Measurements from ENCODE around the gene ABCC9. TPM values are rescaled to one million over a fixed set of nuclear protein-coding genes. Genes with fewer than 3 reads are reported as not detected.

ABCC9 gene
- total and polyA plus RNA-seq, 2 experiments from 2014 or later, result 12.7 to 44.3 TPM

DNA sequence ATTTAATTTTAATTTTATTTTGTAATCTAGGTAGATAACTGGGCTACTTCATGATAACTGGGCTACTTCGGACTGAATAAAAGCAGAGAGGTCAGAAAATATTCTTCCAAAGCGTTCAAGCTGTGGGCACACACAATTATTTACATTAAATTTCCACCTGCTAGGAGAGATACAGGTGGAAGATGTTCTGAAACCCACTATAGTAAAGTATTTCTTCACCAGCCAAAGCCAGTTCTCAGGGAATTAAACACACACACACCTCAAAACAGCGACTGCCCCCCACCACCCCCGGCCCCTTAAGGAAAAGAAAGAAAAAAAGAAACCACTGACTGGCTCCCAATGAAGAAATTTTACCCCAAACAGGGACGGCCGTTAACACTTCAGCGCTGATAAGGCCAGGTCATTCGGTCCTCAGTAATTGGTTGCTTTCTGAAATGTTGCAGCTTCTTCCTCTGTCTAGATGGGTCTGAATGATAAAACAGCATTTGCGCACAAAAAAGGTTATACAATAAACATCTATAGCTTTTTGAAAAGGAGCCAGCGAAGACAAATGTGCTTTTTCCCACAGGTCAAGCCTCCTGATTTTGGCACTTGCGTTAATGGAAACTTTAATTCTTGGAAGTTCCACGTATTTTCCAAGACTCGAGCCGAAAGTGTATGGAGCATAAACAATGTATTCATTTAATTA lies 165.9 kb downstream of the ABCC9 start:
- H3K4me2 ChIP-seq (ENCODE audit: unreplicated experiment), result peak overlapping the region; percentile 86
- no peaks in the 10 kb centered on the region for H3K79me2 ChIP-seq (ENCODE audit: insufficient read depth)
- peak overlapping the region; percentile 78; the same call in 1 of the 2 replicates for H3K9ac ChIP-seq
- H3K27ac ChIP-seq, result no peak overlapping the region
- H3K36me3 ChIP-seq (ENCODE audit: low read depth), result no peaks in the 10 kb centered on the region
- WGBS, 2 experiments (ENCODE audit: low coverage in 1 of 2, low lambda C conversion rate in 2 of 2, missing lambda C conversion rate in 2 of 2), result 51 to 52% methylated on average over 14 of the region's 14 CpGs
- H3K9me2 ChIP-seq (ENCODE audit: insufficient read depth), result no peaks in the 10 kb centered on the region
- DNase-seq, result no peak
- H3K27me3 ChIP-seq (replicated peaks; ENCODE audit: insufficient read depth), result no peaks in the 10 kb centered on the region
- peak overlapping the region; percentile 95 for H3K4me3 ChIP-seq
- H3K9me3 ChIP-seq (ENCODE audit: low read depth), result no peaks in the 10 kb centered on the region
- H3K4me1 ChIP-seq (ENCODE audit: insufficient read depth), result peaks cover 33% of the 10 kb centered on the region
- TF ChIP-seq EZH2 (IDR thresholded peaks at IDR 0.05; ENCODE audit: insufficient read depth, poor library complexity, severe bottlenecking), result no peak
- in situ Hi-C loops (cut with MboI), result no loop called here
- H2AFZ ChIP-seq, result peak overlapping the region; percentile 82
- H3F3A ChIP-seq (ENCODE audit: insufficient read depth), result peaks cover 37% of the 10 kb centered on the region
- no peaks in the 10 kb centered on the region for H4K20me1 ChIP-seq (ENCODE audit: insufficient read depth)

DNA sequence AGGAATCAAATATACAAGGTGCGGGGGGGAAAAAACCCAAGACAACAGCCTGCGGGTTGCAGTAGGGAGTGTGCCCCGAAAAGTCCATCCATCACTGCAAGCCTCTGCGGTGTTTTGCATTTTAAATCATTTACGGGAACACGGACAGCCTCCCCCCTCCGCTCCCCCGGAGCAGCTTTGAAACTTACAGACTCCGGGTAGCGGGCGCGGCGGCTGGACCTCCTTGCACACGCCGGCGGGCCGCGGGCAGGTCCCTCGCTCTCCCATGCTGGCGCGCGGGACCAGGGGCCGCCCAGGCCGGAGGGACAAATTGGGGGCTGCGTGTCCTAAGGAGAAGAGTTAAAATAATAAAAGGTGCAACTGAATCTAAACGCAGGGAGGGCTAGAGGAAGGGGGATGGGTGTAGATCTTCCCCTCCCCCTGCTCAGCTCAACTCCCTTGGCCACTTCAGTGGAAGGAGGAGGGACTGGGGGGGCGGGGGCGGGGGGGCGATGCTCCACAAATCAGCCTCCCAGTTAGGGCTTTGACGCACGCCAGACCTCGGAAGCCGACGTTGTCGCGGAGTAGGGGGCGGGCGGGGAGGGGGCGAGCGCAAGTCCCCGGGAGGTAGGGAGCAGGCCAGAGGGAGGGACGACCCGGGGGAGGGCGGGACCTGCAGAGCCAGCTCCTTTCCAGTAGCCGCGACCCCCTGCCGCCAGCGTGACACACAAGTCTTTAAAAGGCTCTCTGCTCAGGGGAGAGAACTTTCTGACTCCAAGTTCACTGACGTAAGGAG lies 166.7 kb downstream of the ABCC9 start, which contains the start of gene KCNJ8:
TSS of gene KCNJ8 (minus strand) at position 349 of the 775 bp plus-strand sequence. CDS start 1,090 bp downstream, outside the sequence.
- Histone ChIP-seq H3K9me3 (ENCODE audit: low read depth) (no peaks in the 10 kb centered on the region), H3K9ac (peak within 1 kb of the TSS; percentile 78), H3K79me2 (ENCODE audit: insufficient read depth) (no peaks in the 10 kb centered on the region), H3K27me3 (replicated peaks; ENCODE audit: insufficient read depth) (no peaks in the 10 kb centered on the region), H4K20me1 (ENCODE audit: insufficient read depth) (no peaks in the 10 kb centered on the region), H3K36me3 (ENCODE audit: low read depth) (no peaks in the 10 kb centered on the region), H3K4me3 (peak within 1 kb of the TSS; percentile 95), H3K9me2 (ENCODE audit: insufficient read depth) (no peaks in the 10 kb centered on the region), H2AFZ (peak within 1 kb of the TSS; percentile 93), H3K27ac (peak within 1 kb of the TSS; percentile 8), H3K4me2 (ENCODE audit: unreplicated experiment) (peak within 1 kb of the TSS; percentile 88), H3F3A (ENCODE audit: insufficient read depth) (peaks cover 45% of the 10 kb centered on the region), H3K4me1 (ENCODE audit: insufficient read depth) (peaks cover 40% of the 10 kb centered on the region)
- in situ Hi-C loops (cut with MboI), result no loop called here
- TF ChIP-seq EZH2 (IDR thresholded peaks at IDR 0.05; ENCODE audit: insufficient read depth, poor library complexity, severe bottlenecking) (no peak), EZH2phosphoT487 (IDR thresholded peaks at IDR 0.05; ENCODE audit: insufficient read depth, low read depth) (no peak)
- 1 to 2% methylated on average over 33 to 36 of the region's 49 CpGs for WGBS, 2 experiments (ENCODE audit: low coverage in 1 of 2, low lambda C conversion rate in 2 of 2, missing lambda C conversion rate in 2 of 2)
- DNase-seq, result peak; percentile 73

DNA sequence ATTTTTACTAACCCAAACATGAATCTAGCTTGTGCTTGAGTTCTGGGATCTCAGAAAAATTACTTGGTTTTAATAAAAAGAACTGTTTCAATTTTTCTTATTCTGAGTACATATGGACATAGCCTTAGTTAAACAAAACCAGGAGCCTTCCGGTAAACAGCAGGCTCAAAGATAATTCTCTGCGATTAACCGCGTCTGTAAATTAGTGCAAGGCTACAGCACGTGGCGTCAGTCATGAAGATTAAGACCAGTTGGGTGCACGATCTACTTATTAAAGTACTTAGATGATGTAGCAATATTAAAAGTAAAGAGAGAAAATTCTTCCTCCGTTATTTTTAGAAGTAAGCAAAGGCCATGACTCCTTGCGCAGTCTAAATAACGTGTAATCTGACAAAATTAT lies 167.4 kb downstream of the ABCC9 start:
- Histone ChIP-seq H3K9ac (peak overlapping the region; percentile 78), H3K4me3 (peak overlapping the region; percentile 95), H3K27me3 (replicated peaks; ENCODE audit: insufficient read depth) (no peaks in the 10 kb centered on the region), H3K36me3 (ENCODE audit: low read depth) (no peaks in the 10 kb centered on the region), H4K20me1 (ENCODE audit: insufficient read depth) (no peaks in the 10 kb centered on the region), H3K79me2 (ENCODE audit: insufficient read depth) (no peaks in the 10 kb centered on the region), H3K9me2 (ENCODE audit: insufficient read depth) (no peaks in the 10 kb centered on the region), H3K4me2 (ENCODE audit: unreplicated experiment) (peak overlapping the region; percentile 88), H2AFZ (peak overlapping the region; percentile 93), H3F3A (ENCODE audit: insufficient read depth) (peaks cover 52% of the 10 kb centered on the region), H3K9me3 (ENCODE audit: low read depth) (no peaks in the 10 kb centered on the region), H3K4me1 (ENCODE audit: insufficient read depth) (peaks cover 47% of the 10 kb centered on the region), H3K27ac (peak overlapping the region; percentile 8)
- peak; percentile 45 for DNase-seq
- in situ Hi-C loops (cut with MboI), result no loop called here
- WGBS, 2 experiments (ENCODE audit: low coverage in 1 of 2, low lambda C conversion rate in 2 of 2, missing lambda C conversion rate in 2 of 2), result 8 to 14% methylated on average over 10 of the region's 10 CpGs
- TF ChIP-seq EZH2 (IDR thresholded peaks at IDR 0.05; ENCODE audit: insufficient read depth, poor library complexity, severe bottlenecking), result no peak
- TF ChIP-seq EZH2phosphoT487 (IDR thresholded peaks at IDR 0.05; ENCODE audit: insufficient read depth, low read depth), result no peak

DNA sequence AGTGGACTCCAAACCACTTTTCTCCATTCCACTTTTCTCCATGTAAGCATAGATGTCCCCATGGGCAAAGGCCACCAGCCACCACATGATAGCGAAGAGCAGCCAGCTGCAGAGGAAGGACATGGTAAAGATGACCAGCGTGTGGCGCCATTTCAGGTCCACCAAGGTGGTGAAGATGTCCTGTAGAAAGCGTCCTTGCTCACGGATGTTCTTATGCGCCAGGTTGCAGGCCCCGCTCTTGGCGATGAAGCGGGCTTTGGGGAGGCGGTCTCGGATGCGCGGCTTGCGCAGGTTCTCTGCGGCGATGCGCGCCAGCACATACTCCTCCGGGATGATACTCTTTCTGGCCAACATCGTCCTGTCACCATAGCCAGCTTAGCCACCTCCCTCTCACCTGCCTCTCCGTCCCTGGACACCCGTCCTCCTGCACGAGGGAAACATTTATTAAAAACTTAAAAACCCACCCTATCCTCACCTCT lies 167.9 kb downstream of the ABCC9 start:
- Histone ChIP-seq H2AFZ (peak overlapping the region; percentile 93), H3K9ac (peak overlapping the region; percentile 78), H3K9me2 (ENCODE audit: insufficient read depth) (no peaks in the 10 kb centered on the region), H3K4me2 (ENCODE audit: unreplicated experiment) (peak overlapping the region; percentile 88), H3K9me3 (ENCODE audit: low read depth) (no peaks in the 10 kb centered on the region), H3K79me2 (ENCODE audit: insufficient read depth) (no peaks in the 10 kb centered on the region), H3F3A (ENCODE audit: insufficient read depth) (peaks cover 54% of the 10 kb centered on the region), H3K36me3 (ENCODE audit: low read depth) (no peaks in the 10 kb centered on the region), H3K27me3 (replicated peaks; ENCODE audit: insufficient read depth) (no peaks in the 10 kb centered on the region), H4K20me1 (ENCODE audit: insufficient read depth) (no peaks in the 10 kb centered on the region), H3K4me3 (peak overlapping the region; percentile 95), H3K27ac (peak overlapping the region; percentile 15; the same call in 1 of the 2 replicates), H3K4me1 (ENCODE audit: insufficient read depth) (peaks cover 51% of the 10 kb centered on the region)
- WGBS, 2 experiments (ENCODE audit: low coverage in 1 of 2, low lambda C conversion rate in 2 of 2, missing lambda C conversion rate in 2 of 2), result 43% methylated on average over 23 of the region's 23 CpGs
- TF ChIP-seq EZH2 (IDR thresholded peaks at IDR 0.05; ENCODE audit: insufficient read depth, poor library complexity, severe bottlenecking), result no peak
- no peak for TF ChIP-seq EZH2phosphoT487 (IDR thresholded peaks at IDR 0.05; ENCODE audit: insufficient read depth, low read depth)
- in situ Hi-C loops (cut with MboI), result no loop called here
- peak; percentile 48 for DNase-seq

Data from GM23248 (cell line).